AG04450 (cell line): ENCODE results near the gene IFT20. TPM values are rescaled to one million over a fixed set of nuclear protein-coding genes. Genes with fewer than 3 reads are reported as not detected.

ENCODE experiments used
- CTCF ChIA-PET: fragments of 300-600, 350-600 bp; formaldehyde crosslinking; extraction: SDS; loops from one replicate; lab custom pipeline; 2022; ENCODE audit warnings: antibody characterized with exemption, inconsistent platforms; lab: Charles Lee
- POLR2A ChIA-PET: fragments of 350-600 bp; formaldehyde crosslinking; extraction: SDS; loops from one replicate; lab custom pipeline; 2021; ENCODE audit warnings: antibody characterized with exemption, inconsistent platforms; lab: Yijun Ruan, JAX
- DNase-seq: peaks from one replicate; pipeline ENCODE4 v3.0.0-alpha.2; 2011; ENCODE audit warnings: low read depth, low spot score
- H3K27ac ChIP-seq: one replicate; pipeline ENCODE4 v1.5.1; 2012; ENCODE audit warnings: low read depth, low read length, control low read depth
- H3K27me3 ChIP-seq: one replicate; pipeline ENCODE4 v1.6.0; 2012; ENCODE audit warnings: low read length; ENCODE audit not compliant: control insufficient read depth, insufficient read depth
- H3K4me3 ChIP-seq: 2 replicates; pipeline ENCODE4 v1.5.1; 2011; ENCODE audit warnings: mild to moderate bottlenecking, low read depth, low read length, control low read depth
- H3K9me3 ChIP-seq: 2 replicates; pipeline ENCODE4 v1.5.1; 2012; ENCODE audit warnings: low read length; ENCODE audit not compliant: control insufficient read depth, insufficient read depth
- CTCF ChIP-seq: IDR thresholded peaks from 2 replicates; pipeline ENCODE4 v1.5.1; 2011; ENCODE audit warnings: low read depth, low read length, control low read depth, inconsistent platforms
- polyA plus RNA-seq: library from polyadenylated mRNA; depleted of rRNA; stranded (reverse); fragments of >200 nt; gene quantifications from 2 replicates; pipeline ENCODE4 v1.2.3, GENCODE V29; 2011

The IFT20 gene
- polyA plus RNA-seq, 1 experiment = 67.1 TPM

- Histone ChIP-seq H3K4me3 (no peak overlapping the region), H3K9me3 (no peaks in the 10 kb centered on the region; the same call in 1 of the 2 replicates), H3K27me3 (no peaks in the 10 kb centered on the region), H3K27ac (no peak overlapping the region)
- CTCF ChIA-PET = no interaction called here
- DNase-seq = no peak
- no peak for TF ChIP-seq CTCF
- POLR2A ChIA-PET = no interaction called here
These were observed 2.1 kb downstream of the IFT20 start for GRCh38 chr17:28333083-28333746.

GRCh38 chr17:28331891-28332420, 3.3 kb downstream of the IFT20 start:
- DNase-seq = no peak
- Histone ChIP-seq H3K27me3 (no peaks in the 10 kb centered on the region), H3K27ac (no peak overlapping the region), H3K9me3 (no peaks in the 10 kb centered on the region; the same call in 1 of the 2 replicates), H3K4me3 (no peak overlapping the region)
- ChIA-PET CTCF (no interaction called here), POLR2A (no interaction called here)
- TF ChIP-seq CTCF = no peak

GRCh38 chr17:28330671-28331070, 4.6 kb downstream of the IFT20 start:
- H3K27me3 ChIP-seq = no peaks in the 10 kb centered on the region

GRCh38 chr17:28328325-28328724, 6.9 kb downstream of the IFT20 start:
- Histone ChIP-seq H3K4me3 (no peak overlapping the region), H3K27me3 (no peaks in the 10 kb centered on the region), H3K9me3 (no peaks in the 10 kb centered on the region), H3K27ac (no peak overlapping the region)
- ChIA-PET POLR2A (no interaction called here), CTCF (interaction anchor here (0.6 to 1.2 kb wide), 3 partner anchors 97 to 435 kb away, joined by 3 to 5 read pairs (median 4); partner anchors contain the start of gene LYRM9)
- DNase-seq = no peak
- TF ChIP-seq CTCF = no peak

More at GRCh38 chr17:28330671-28331070, 4.6 kb downstream of the IFT20 start:
- Histone ChIP-seq H3K9me3 (no peaks in the 10 kb centered on the region; the same call in 1 of the 2 replicates), H3K4me3 (no peak overlapping the region), H3K27ac (no peak overlapping the region)
- TF ChIP-seq CTCF = no peak
- CTCF ChIA-PET = interaction anchor here (1.0 to 1.2 kb wide), 3 partner anchors 11 to 525 kb away, joined by 3 to 4 read pairs (median 3); partner anchors contain the start of gene TMEM97
- POLR2A ChIA-PET = no interaction called here
- DNase-seq = no peak

GRCh38 chr17:28327709-28328108, 7.6 kb downstream of the IFT20 start:
- Histone ChIP-seq H3K9me3 (no peaks in the 10 kb centered on the region), H3K4me3 (no peak overlapping the region), H3K27ac (no peak overlapping the region), H3K27me3 (no peaks in the 10 kb centered on the region)
- CTCF ChIA-PET = interaction anchor here (0.7 to 1.2 kb wide), 2 partner anchors 96 to 434 kb away, joined by 4 to 5 read pairs; partner anchors contain the start of gene LYRM9
- POLR2A ChIA-PET = no interaction called here
- no peak for DNase-seq
- peak; percentile 30; the same call in 1 of the 2 replicates for TF ChIP-seq CTCF
